ENCODE data around the gene CCDC60.

Gene CCDC60

GRCh38 chr12:119500209-119500608 is 165.7 kb downstream of the CCDC60 start:
- no peak overlapping the region for H3K27ac ChIP-seq (ENCODE audit: low read depth, low read length)
- no peaks in the 10 kb centered on the region for H3K79me2 ChIP-seq (ENCODE audit: control insufficient read depth, insufficient read depth, low read length, poor library complexity)
- H3K9ac ChIP-seq (ENCODE audit: low read length): no peak overlapping the region
- no peak overlapping the region for H4K91ac ChIP-seq (ENCODE audit: low read depth, low read length)
- H3K4me1 ChIP-seq (ENCODE audit: control insufficient read depth in 1 of 2, insufficient read depth in 2 of 2, low read length in 2 of 2): no peaks in the 10 kb centered on the region
- H2AFZ ChIP-seq (ENCODE audit: insufficient read depth, low read length, poor library complexity): no peak overlapping the region
- H4K8ac ChIP-seq (ENCODE audit: low read depth, low read length): no peak overlapping the region
- 100% methylated on average over 2 of the region's 4 CpGs for WGBS (ENCODE audit: extremely low coverage, insufficient coverage, insufficient read length)
- H3K23ac ChIP-seq (ENCODE audit: low read length): no peak overlapping the region
- H2BK12ac ChIP-seq (ENCODE audit: low read length): no peak overlapping the region
- H3K79me1 ChIP-seq (ENCODE audit: low read length): no peaks in the 10 kb centered on the region
- no peaks in the 10 kb centered on the region for H3K9me3 ChIP-seq (ENCODE audit: insufficient read depth, low read depth, low read length)
- H3K4me2 ChIP-seq (ENCODE audit: low read length): no peak overlapping the region
- no peaks in the 10 kb centered on the region for H3K36me3 ChIP-seq (ENCODE audit: control insufficient read depth in 1 of 2, insufficient read depth in 2 of 2, low read length in 2 of 2)
- H2AK5ac ChIP-seq (ENCODE audit: low read length): no peak overlapping the region
- H3K27me3 ChIP-seq (ENCODE audit: insufficient read depth, low read length): no peaks in the 10 kb centered on the region
- no peak for DNase-seq
- no peak overlapping the region for H3K18ac ChIP-seq (ENCODE audit: low read length)
- H3K4me3 ChIP-seq (ENCODE audit: low read depth, low read length): no peak overlapping the region
- no peak overlapping the region for H2BK120ac ChIP-seq (ENCODE audit: insufficient read depth, low read length, poor library complexity)
- H3K4ac ChIP-seq (ENCODE audit: low read depth, low read length): no peak overlapping the region
- H3K14ac ChIP-seq (ENCODE audit: low read length): no peak overlapping the region
- no peak overlapping the region for H4K12ac ChIP-seq (ENCODE audit: low read depth, low read length)
- no peak overlapping the region for H2BK5ac ChIP-seq (ENCODE audit: low read depth, low read length, poor library complexity)

DNA sequence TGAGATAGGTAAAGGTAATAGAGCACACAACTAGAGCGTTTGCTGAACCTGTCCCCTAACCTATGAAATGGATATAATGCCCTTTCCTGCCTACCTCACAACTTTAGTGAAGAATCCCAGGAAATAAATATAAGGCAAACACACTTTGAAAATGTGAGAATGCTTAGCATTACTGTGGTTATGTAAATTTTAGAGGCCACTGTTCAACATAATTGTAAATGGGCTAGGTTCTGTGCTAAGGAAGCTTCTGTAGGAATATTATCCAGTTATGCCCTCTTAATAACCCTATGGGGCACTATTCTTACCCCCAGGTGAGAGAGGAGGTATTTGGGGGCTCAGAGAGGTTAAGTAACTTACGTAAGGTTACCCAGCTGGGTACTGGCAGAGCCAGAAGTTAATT is 166.5 kb downstream of the CCDC60 start:
- Histone ChIP-seq H4K8ac (ENCODE audit: low read depth, low read length) (no peak overlapping the region), H4K91ac (ENCODE audit: low read depth, low read length) (no peak overlapping the region), H3K4me2 (ENCODE audit: low read length) (no peak overlapping the region), H3K36me3 (ENCODE audit: control insufficient read depth in 1 of 2, insufficient read depth in 2 of 2, low read length in 2 of 2) (no peaks in the 10 kb centered on the region), H3K9me3 (ENCODE audit: insufficient read depth, low read depth, low read length) (no peaks in the 10 kb centered on the region), H2BK12ac (ENCODE audit: low read length) (no peak overlapping the region), H3K79me2 (ENCODE audit: control insufficient read depth, insufficient read depth, low read length, poor library complexity) (no peaks in the 10 kb centered on the region), H2BK120ac (ENCODE audit: insufficient read depth, low read length, poor library complexity) (no peak overlapping the region), H3K4ac (ENCODE audit: low read depth, low read length) (no peak overlapping the region), H2BK5ac (ENCODE audit: low read depth, low read length, poor library complexity) (no peak overlapping the region), H3K4me3 (ENCODE audit: low read depth, low read length) (no peak overlapping the region), H2AK5ac (ENCODE audit: low read length) (no peak overlapping the region), H3K9ac (ENCODE audit: low read length) (no peak overlapping the region), H3K23ac (ENCODE audit: low read length) (no peak overlapping the region), H3K18ac (ENCODE audit: low read length) (no peak overlapping the region), H3K79me1 (ENCODE audit: low read length) (no peaks in the 10 kb centered on the region), H3K27me3 (ENCODE audit: insufficient read depth, low read length) (no peaks in the 10 kb centered on the region), H3K4me1 (ENCODE audit: control insufficient read depth in 1 of 2, insufficient read depth in 2 of 2, low read length in 2 of 2) (no peaks in the 10 kb centered on the region), H3K14ac (ENCODE audit: low read length) (no peak overlapping the region), H2AFZ (ENCODE audit: insufficient read depth, low read length, poor library complexity) (no peak overlapping the region), H4K12ac (ENCODE audit: low read depth, low read length) (no peak overlapping the region), H3K27ac (ENCODE audit: low read depth, low read length) (no peak overlapping the region)
- no peak for DNase-seq
- no CpG with 5 or more reads among the region's 2 CpGs for WGBS (ENCODE audit: extremely low coverage, insufficient coverage, insufficient read length)

DNA sequence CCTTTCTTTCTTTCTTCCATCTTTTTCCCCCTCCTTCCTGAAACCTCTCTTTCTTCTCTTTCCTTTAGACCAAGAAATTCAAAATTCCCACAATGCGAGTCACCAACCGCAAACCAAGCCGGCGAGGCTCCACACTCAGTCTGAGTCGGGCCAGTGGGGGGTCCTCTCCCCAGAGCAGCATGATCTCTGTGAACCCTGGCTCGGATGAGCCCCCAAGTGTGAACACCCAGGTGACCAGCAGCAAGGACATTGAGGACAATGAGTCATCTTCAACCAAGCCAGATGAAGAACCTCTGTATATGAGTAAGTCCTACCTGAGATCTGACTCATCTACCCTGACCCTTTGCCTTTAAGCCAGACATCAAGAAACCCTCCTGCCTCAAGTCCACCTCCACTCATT is 170.5 kb downstream of the CCDC60 start:
- Histone ChIP-seq H4K91ac (ENCODE audit: low read depth, low read length) (no peak overlapping the region), H3K4ac (ENCODE audit: low read depth, low read length) (no peak overlapping the region), H3K9ac (ENCODE audit: low read length) (no peak overlapping the region), H3K23ac (ENCODE audit: low read length) (no peak overlapping the region), H2AFZ (ENCODE audit: insufficient read depth, low read length, poor library complexity) (no peak overlapping the region), H3K79me1 (ENCODE audit: low read length) (no peaks in the 10 kb centered on the region), H3K4me3 (ENCODE audit: low read depth, low read length) (no peak overlapping the region), H3K9me3 (ENCODE audit: insufficient read depth, low read depth, low read length) (no peaks in the 10 kb centered on the region), H3K18ac (ENCODE audit: low read length) (no peak overlapping the region), H2BK12ac (ENCODE audit: low read length) (no peak overlapping the region), H3K27ac (ENCODE audit: low read depth, low read length) (no peak overlapping the region), H2AK5ac (ENCODE audit: low read length) (no peak overlapping the region), H3K4me2 (ENCODE audit: low read length) (no peak overlapping the region), H4K12ac (ENCODE audit: low read depth, low read length) (no peak overlapping the region), H3K79me2 (ENCODE audit: control insufficient read depth, insufficient read depth, low read length, poor library complexity) (no peaks in the 10 kb centered on the region), H3K14ac (ENCODE audit: low read length) (no peak overlapping the region), H3K27me3 (ENCODE audit: insufficient read depth, low read length) (no peaks in the 10 kb centered on the region), H2BK120ac (ENCODE audit: insufficient read depth, low read length, poor library complexity) (no peak overlapping the region), H3K4me1 (ENCODE audit: control insufficient read depth in 1 of 2, insufficient read depth in 2 of 2, low read length in 2 of 2) (no peaks in the 10 kb centered on the region), H3K36me3 (ENCODE audit: control insufficient read depth in 1 of 2, insufficient read depth in 2 of 2, low read length in 2 of 2) (no peaks in the 10 kb centered on the region), H4K8ac (ENCODE audit: low read depth, low read length) (no peak overlapping the region), H2BK5ac (ENCODE audit: low read depth, low read length, poor library complexity) (no peak overlapping the region)
- peak; percentile 9 to 58 for DNase-seq
- no CpG with 5 or more reads among the region's 6 CpGs for WGBS (ENCODE audit: extremely low coverage, insufficient coverage, insufficient read length)

DNA sequence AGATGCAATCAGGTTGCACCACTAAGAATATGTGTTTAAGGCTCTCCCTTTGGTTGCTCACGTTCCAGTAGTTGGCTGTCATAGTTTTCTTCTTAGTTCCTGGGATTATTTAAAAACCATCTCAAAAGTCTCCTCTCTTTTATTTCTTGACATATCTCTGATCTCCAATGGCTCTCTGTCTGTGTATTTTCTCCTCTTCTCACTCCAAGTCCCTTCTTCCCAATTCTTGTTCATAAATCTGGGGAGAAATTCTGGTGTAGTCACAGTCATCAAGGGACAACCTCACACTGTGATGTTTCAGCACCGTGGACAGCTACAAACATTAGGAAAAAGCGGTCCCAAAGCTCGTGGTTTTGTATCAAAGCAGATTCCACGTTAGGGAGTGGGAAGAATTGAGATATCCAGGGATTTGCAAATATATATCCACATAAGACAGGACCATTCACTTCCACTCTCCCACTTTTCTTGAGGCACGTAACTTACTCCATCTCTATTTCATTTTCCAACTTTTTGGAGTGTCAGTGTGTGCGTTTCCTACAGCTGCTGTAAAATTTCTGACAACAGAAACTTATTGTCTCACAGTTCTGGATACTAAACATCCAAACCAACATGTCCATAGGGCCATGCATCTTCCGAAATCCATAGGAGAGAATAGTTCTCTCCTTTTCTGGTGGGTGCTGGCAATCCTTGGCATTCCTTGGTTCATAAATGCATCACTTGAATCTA is 178.4 kb downstream of the CCDC60 start:
- no peaks in the 10 kb centered on the region for H3K36me3 ChIP-seq (ENCODE audit: control insufficient read depth in 1 of 2, insufficient read depth in 2 of 2, low read length in 2 of 2)
- no peak overlapping the region for H3K4me3 ChIP-seq (ENCODE audit: low read depth, low read length)
- H2AFZ ChIP-seq (ENCODE audit: insufficient read depth, low read length, poor library complexity): no peak overlapping the region
- peak in 1 of 2 donors; percentile 61 for DNase-seq
- no peaks in the 10 kb centered on the region for H3K27me3 ChIP-seq (ENCODE audit: insufficient read depth, low read length)
- H2AK5ac ChIP-seq (ENCODE audit: low read length): no peak overlapping the region
- no peak overlapping the region for H4K91ac ChIP-seq (ENCODE audit: low read depth, low read length)
- H2BK5ac ChIP-seq (ENCODE audit: low read depth, low read length, poor library complexity): no peak overlapping the region
- H2BK120ac ChIP-seq (ENCODE audit: insufficient read depth, low read length, poor library complexity): no peak overlapping the region
- WGBS (ENCODE audit: extremely low coverage, insufficient coverage, insufficient read length): no CpG with 5 or more reads among the region's 8 CpGs
- no peaks in the 10 kb centered on the region for H3K79me1 ChIP-seq (ENCODE audit: low read length)
- H3K9ac ChIP-seq (ENCODE audit: low read length): no peak overlapping the region
- H3K18ac ChIP-seq (ENCODE audit: low read length): no peak overlapping the region
- H2BK12ac ChIP-seq (ENCODE audit: low read length): no peak overlapping the region
- H3K4ac ChIP-seq (ENCODE audit: low read depth, low read length): no peak overlapping the region
- H3K4me2 ChIP-seq (ENCODE audit: low read length): no peak overlapping the region
- no peak overlapping the region for H3K27ac ChIP-seq (ENCODE audit: low read depth, low read length)
- no peaks in the 10 kb centered on the region for H3K4me1 ChIP-seq (ENCODE audit: control insufficient read depth in 1 of 2, insufficient read depth in 2 of 2, low read length in 2 of 2)
- no peak overlapping the region for H3K23ac ChIP-seq (ENCODE audit: low read length)
- H4K12ac ChIP-seq (ENCODE audit: low read depth, low read length): no peak overlapping the region
- H3K79me2 ChIP-seq (ENCODE audit: control insufficient read depth, insufficient read depth, low read length, poor library complexity): no peaks in the 10 kb centered on the region
- H3K14ac ChIP-seq (ENCODE audit: low read length): no peak overlapping the region
- H3K9me3 ChIP-seq (ENCODE audit: insufficient read depth, low read depth, low read length): no peaks in the 10 kb centered on the region
- no peak overlapping the region for H4K8ac ChIP-seq (ENCODE audit: low read depth, low read length)
